GM21737 (cell line): ENCODE results near the gene E2F2.

Experiments
- ATAC-seq: cut with Tn5 transposase; IDR thresholded peaks from one replicate; pipeline ENCODE4 v1.9.1; 2021; ENCODE audit warnings: mild to moderate bottlenecking, moderate library complexity; ENCODE audit not compliant: unreplicated experiment

The E2F2 gene

GRCh38 chr1:23530747-23531561 is at the start of gene E2F2:
Gene E2F2, minus strand, starts transcription at chr1:23531233. Its CDS starts 440 bp downstream, at chr1:23530793.
- peak; percentile 49 for ATAC-seq

GRCh38 chr1:23578997-23579363 is 47.9 kb upstream of the E2F2 start:
- ATAC-seq = no peak

DNA sequence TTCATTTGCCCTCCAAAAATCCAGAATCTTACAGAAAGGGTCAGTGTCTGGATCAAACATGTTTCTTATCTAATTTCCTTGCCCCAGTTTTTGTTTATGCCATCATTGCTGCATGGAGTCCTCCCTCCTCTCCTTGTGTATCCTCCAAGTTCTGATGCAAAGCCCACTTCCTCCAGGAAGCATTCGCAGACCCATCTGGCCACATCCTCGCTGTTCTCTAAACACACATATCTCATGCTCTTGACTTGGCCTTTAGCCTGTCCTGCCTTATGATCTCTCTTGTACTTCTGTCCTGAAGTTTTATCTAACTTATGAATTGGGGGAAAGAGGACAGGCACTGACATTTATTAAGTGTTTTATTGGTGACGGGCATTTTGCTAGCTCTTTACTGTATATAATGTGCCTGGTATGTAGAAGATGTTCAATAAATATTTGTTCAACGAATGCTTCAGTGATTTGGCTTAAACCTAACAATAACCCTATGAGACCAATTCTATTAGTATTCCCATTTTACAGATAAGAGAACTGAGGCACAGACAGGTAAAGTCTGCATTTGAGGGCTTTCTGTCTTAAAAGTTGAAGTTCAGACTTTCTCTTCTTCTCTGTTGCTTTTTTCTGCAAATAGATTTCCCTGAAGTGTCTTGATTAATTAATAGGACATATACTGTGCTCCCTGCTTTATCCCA is 47.4 kb upstream of the E2F2 start:
- no peak for ATAC-seq

GRCh38 chr1:23577056-23578004 is 46.3 kb upstream of the E2F2 start:
- peak; percentile 45 for ATAC-seq

DNA sequence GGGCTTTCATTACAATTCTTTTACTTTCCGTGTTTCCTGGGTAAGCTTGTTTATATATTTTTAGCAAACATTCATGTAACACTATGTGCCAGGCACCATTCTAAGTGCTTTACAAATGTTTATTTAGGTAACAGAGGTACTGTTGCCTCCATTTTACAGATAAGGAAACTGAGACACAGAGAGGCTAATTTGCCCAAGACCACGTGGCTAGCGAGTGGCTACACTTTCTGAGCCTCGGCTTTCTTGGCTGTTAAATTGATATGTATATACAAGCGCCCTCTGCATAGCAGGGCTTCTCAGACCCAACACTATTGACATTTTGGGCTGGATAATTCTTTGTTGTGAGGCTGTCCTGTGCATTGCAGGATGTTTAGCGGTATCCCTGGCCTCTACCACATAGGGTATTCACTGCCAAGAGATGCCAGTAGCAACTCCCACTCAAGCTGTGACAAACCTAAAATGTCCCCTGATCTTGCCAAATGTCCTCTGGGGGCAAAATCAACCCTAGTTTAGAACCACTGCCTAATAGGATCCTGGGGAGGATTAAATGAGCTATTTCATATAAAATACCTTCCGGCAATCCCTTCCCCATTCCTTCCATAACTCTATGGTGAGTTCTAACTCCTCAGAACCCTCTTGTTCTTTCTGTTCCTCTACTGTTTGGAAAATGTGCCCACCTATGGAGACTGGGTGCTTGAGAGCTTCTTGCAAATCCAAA is 45.5 kb upstream of the E2F2 start:
- ATAC-seq = no peak

DNA sequence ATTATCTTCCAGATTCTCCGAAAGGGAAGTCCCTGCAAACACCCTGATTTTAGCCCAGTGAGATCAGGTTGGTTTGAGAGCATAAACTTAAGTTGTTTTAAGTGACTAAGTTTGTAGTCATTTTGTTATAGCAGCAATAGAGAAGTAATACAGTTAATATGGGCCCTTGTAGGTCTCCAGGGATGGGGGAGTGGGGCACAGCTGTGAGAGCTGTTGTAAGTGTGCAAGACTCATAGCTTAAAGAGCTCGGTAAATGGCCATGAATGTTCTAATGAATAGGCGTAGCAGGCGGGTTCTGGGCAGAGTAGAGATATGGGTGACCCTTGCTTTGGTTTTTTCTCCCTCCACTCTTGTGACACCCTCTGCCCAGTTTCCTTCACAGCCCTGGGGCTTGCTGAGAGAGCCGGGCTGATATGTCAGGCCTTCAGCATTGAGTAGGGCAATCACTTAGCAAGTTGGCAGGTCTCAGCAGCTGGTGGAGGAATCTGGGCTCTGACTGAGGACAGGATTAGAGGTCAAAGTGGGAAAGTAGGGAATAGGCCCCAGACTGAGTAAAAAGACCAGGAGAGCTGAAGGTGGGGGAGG is 44.3 kb upstream of the E2F2 start:
- no peak for ATAC-seq

DNA sequence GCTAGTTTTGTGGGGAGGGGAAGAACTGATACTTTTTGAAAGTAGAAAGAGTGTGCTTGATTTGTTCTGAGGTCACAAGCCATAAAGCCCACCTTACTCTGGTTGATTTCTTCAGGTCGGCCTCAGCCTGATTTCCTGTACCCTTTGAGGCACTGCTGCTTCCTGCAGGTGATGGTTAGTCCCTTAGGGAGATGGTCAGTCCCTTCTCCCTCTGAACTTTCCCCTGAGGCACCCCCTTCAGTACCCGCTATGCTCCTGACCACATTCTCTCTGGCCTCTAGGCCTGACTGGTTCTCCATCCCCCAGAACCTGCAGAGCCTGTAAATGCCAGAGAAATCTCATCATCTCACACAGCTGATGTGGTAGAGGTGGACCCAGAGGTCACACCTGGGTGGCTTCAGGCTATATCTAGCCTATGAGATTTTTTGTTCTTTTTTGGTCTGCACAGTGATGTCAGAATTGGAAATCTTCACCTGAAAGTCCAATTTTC is 43.3 kb upstream of the E2F2 start:
- peak; percentile 58 for ATAC-seq

- ATAC-seq = no peak
Measured at GRCh38 chr1:23573574-23574182, 42.6 kb upstream of the E2F2 start.

- no peak for ATAC-seq
Measured at GRCh38 chr1:23571465-23571864, 40.4 kb upstream of the E2F2 start.

DNA sequence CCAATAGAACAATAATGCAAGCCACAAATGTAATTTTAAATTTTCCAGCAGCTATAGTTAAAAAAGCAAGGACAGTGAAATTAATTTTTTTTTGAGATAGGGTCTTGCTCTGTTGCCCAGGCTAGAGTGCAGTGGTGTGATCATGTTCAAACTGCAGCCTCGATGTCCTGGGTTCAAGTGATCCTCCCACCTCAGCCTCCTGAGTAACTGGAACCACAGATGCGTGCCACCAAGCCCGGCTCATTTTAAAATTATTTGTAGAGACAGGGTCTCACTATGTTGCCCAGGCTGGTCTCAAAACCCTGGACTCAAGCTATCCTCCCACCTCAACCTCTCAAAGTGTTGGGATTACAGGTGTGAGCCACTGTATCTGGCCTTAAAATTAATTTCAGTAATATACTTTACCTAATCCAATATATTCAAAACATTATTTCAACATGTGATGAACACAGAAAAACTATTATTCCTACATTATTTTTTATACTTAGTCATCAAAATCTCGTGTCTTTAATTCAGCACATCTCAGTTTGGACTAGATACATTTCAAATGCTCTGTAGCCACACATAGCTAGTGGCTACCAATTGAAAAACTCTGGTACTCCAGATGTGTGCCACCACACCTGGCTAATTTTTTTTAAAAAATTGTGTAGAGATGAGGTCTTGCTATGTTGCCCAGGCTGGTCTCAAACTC is 39.1 kb upstream of the E2F2 start:
- ATAC-seq = no peak

- ATAC-seq = no peak
Measured at GRCh38 chr1:23568608-23569383, 37.8 kb upstream of the E2F2 start.

- no peak for ATAC-seq
Measured at GRCh38 chr1:23567996-23568607, 37.1 kb upstream of the E2F2 start.

GRCh38 chr1:23567629-23567995 is 36.6 kb upstream of the E2F2 start:
- no peak for ATAC-seq

GRCh38 chr1:23566304-23566703 is 35.3 kb upstream of the E2F2 start:
- no peak for ATAC-seq

GRCh38 chr1:23565776-23566175 is 34.7 kb upstream of the E2F2 start:
- no peak for ATAC-seq

DNA sequence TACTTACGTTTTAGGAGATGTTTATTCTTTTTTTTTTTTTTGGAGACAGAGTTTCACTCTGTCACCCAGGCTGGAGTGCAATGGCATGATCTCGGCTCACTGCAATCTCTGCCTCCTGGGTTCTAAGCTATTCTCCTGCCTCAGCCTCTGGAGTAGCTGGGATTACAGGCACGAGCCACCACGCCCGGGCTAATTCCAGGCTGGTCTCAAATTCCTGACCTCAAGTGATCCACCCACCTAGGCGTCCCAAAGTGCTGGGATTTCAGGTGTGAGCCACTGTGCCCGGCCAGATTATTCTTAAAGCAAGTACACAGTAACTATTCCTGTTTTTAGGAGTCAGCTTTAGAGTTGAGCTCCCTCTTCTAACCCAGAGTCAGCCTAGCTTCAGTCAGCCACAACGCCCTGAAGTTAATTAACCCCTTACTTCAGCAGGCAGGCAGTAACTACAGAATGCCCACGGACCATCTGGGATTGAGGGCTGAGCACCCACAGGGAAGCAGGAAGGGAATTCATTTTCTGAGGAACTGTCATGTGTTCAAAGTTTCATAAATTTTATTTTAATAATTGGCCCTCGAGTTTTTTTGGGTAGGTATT is 33.6 kb upstream of the E2F2 start:
- ATAC-seq = no peak

DNA sequence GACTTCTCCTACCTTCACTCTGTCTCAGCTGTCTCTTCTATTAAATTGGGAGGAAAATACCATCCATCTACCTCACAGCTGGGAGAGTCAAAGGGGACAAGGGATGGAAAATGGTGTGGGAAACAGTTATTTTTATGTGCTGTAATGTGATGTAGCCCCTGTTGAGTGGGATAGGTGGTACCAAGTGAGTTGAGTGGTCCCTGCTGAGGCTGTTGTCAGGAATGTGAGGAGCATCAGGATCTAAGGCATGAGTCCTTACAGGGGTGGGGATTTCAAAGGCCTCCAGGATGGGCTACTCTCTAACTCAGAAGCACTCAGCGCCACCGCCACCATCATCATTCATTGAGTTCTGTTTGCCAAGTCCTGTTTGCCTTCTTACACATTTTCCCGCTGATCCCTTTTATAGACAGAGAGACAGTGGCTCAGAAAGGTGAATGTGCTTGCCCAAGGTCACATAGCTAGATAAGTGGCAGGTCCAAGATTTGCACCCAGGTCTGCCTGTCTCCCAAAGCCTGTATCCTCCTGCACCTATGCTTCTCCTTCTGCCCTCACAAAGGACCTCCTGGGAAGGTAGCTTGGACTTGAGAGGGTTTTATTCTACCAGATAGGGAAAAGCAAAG is 32.8 kb upstream of the E2F2 start:
- ATAC-seq = no peak
